Measurements from ENCODE around the gene GARNL3.

DNA sequence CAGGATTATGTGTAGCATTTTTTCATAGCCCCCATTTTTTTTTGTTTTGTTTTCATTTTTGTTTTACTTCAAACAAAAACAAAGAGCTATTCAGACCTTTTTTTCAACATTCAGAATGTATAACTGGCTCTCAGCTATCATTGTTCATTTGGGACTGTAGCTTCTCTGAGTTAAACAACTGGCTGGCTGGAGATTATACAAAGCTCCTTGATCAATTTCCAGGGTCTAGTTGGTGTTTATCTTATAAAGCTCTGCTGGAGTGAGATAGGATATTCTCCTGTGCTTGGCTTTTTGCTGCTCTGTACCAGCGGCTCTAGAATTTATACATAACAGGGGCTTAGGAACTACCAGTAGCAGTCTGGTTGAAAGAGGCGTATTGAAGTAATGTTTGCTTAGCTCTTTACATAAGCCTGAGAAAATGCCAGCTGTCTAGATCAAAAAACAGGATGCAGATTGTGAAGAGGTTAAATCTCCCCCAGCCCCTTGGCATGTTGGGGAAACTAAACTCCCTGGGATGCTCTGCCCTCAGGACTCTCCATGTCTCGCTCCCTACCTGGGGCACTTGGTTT, 15.2 kb downstream of the GARNL3 start:
- TF ChIP-seq, protein P1, sequence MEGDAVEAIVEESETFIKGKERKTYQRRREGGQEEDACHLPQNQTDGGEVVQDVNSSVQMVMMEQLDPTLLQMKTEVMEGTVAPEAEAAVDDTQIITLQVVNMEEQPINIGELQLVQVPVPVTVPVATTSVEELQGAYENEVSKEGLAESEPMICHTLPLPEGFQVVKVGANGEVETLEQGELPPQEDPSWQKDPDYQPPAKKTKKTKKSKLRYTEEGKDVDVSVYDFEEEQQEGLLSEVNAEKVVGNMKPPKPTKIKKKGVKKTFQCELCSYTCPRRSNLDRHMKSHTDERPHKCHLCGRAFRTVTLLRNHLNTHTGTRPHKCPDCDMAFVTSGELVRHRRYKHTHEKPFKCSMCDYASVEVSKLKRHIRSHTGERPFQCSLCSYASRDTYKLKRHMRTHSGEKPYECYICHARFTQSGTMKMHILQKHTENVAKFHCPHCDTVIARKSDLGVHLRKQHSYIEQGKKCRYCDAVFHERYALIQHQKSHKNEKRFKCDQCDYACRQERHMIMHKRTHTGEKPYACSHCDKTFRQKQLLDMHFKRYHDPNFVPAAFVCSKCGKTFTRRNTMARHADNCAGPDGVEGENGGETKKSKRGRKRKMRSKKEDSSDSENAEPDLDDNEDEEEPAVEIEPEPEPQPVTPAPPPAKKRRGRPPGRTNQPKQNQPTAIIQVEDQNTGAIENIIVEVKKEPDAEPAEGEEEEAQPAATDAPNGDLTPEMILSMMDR (IDR thresholded peaks at IDR 0.05): no peak
- no peak for TF ChIP-seq EP300 (IDR thresholded peaks at IDR 0.05)
